ENCODE results near the gene B4GALT5.

B4GALT5 gene

GRCh38 chr20:49749625-49750024, 35.9 kb upstream of the B4GALT5 start:
- no peak for TF ChIP-seq CTCF (IDR thresholded peaks at IDR 0.05; ENCODE audit: borderline replicate concordance, control extremely low read depth, extremely low read depth, insufficient read depth, missing control alignments)
- in situ Hi-C loops (cut with MboI; ENCODE audit: low sequenced_read_pairs, unreplicated experiment): no loop called here

GRCh38 chr20:49748525-49748838, 34.8 kb upstream of the B4GALT5 start:
- in situ Hi-C loops (cut with MboI; ENCODE audit: low sequenced_read_pairs, unreplicated experiment): no loop called here
- no peak for DNase-seq (ENCODE audit: low spot score)
- TF ChIP-seq CTCF (IDR thresholded peaks at IDR 0.05; ENCODE audit: borderline replicate concordance, control extremely low read depth, extremely low read depth, insufficient read depth, missing control alignments): no peak

More at GRCh38 chr20:49749625-49750024, 35.9 kb upstream of the B4GALT5 start:
- no peak for DNase-seq (ENCODE audit: low spot score)

- DNase-seq (ENCODE audit: low spot score): no peak
- in situ Hi-C loops (cut with MboI; ENCODE audit: low sequenced_read_pairs, unreplicated experiment): no loop called here
- TF ChIP-seq CTCF (IDR thresholded peaks at IDR 0.05; ENCODE audit: borderline replicate concordance, control extremely low read depth, extremely low read depth, insufficient read depth, missing control alignments): no peak
Observed at GRCh38 chr20:49747707-49748524, 34.2 kb upstream of the B4GALT5 start.

- DNase-seq (ENCODE audit: low spot score): no peak
- in situ Hi-C loops (cut with MboI; ENCODE audit: low sequenced_read_pairs, unreplicated experiment): no loop called here
- no peak for TF ChIP-seq CTCF (IDR thresholded peaks at IDR 0.05; ENCODE audit: borderline replicate concordance, control extremely low read depth, extremely low read depth, insufficient read depth, missing control alignments)
Observed at GRCh38 chr20:49742948-49743347, 29.3 kb upstream of the B4GALT5 start.

GRCh38 chr20:49741977-49742376, 28.3 kb upstream of the B4GALT5 start:
- no peak for DNase-seq (ENCODE audit: low spot score)
- TF ChIP-seq CTCF (IDR thresholded peaks at IDR 0.05; ENCODE audit: borderline replicate concordance, control extremely low read depth, extremely low read depth, insufficient read depth, missing control alignments): no peak
- in situ Hi-C loops (cut with MboI; ENCODE audit: low sequenced_read_pairs, unreplicated experiment): no loop called here

GRCh38 chr20:49740807-49741206, 27.1 kb upstream of the B4GALT5 start:
- no peak for DNase-seq (ENCODE audit: low spot score)
- in situ Hi-C loops (cut with MboI; ENCODE audit: low sequenced_read_pairs, unreplicated experiment): no loop called here

More at GRCh38 chr20:49740807-49741206, 27.1 kb upstream of the B4GALT5 start:
- TF ChIP-seq CTCF (IDR thresholded peaks at IDR 0.05; ENCODE audit: borderline replicate concordance, control extremely low read depth, extremely low read depth, insufficient read depth, missing control alignments): no peak
